Measurements from ENCODE around the gene WFDC8.

Gene WFDC8

GRCh38 chr20:45547206-45547770 lies 31.8 kb downstream of the WFDC8 start, which contains the start of gene EPPIN:
Gene EPPIN (minus strand): TSS chr20:45547401. CDS start chr20:45547357, 44 bp downstream.
- no peak for DNase-seq

GRCh38 chr20:45545754-45546453 lies 33.2 kb downstream of the WFDC8 start:
- no peak for DNase-seq

GRCh38 chr20:45545351-45545750 lies 33.7 kb downstream of the WFDC8 start:
- no peak for DNase-seq

- no peak for DNase-seq
These were observed 39.7 kb downstream of the WFDC8 start, which contains the start of gene WFDC6 for GRCh38 chr20:45539382-45539781. Gene WFDC6 (minus strand): TSS chr20:45539482. CDS start chr20:45539407, 75 bp downstream.

- DNase-seq = no peak
These were observed 40.8 kb downstream of the WFDC8 start for GRCh38 chr20:45538209-45538799.

- no peak for DNase-seq
These were observed 51.8 kb downstream of the WFDC8 start for GRCh38 chr20:45527294-45527693.

- no peak for DNase-seq
These were observed 55.3 kb downstream of the WFDC8 start for GRCh38 chr20:45523821-45524220.

GRCh38 chr20:45518282-45518681 lies 60.8 kb downstream of the WFDC8 start:
- DNase-seq = no peak

GRCh38 chr20:45515147-45515913 lies 63.8 kb downstream of the WFDC8 start, which contains the start of gene SPINT3:
Gene SPINT3 (minus strand): TSS chr20:45515622. CDS start chr20:45515608, 14 bp downstream.
- no peak for DNase-seq

GRCh38 chr20:45510242-45510862 lies 68.7 kb downstream of the WFDC8 start:
- DNase-seq = no peak

GRCh38 chr20:45509091-45509490 lies 70.0 kb downstream of the WFDC8 start:
- DNase-seq = no peak

GRCh38 chr20:45508068-45508886 lies 70.8 kb downstream of the WFDC8 start:
- no peak for DNase-seq

GRCh38 chr20:45507011-45507820 lies 71.9 kb downstream of the WFDC8 start:
- no peak for DNase-seq

- no peak for DNase-seq
These were observed 72.7 kb downstream of the WFDC8 start for GRCh38 chr20:45506398-45506797.

GRCh38 chr20:45503403-45503802 lies 75.7 kb downstream of the WFDC8 start:
- no peak for DNase-seq

GRCh38 chr20:45502561-45502960 lies 76.5 kb downstream of the WFDC8 start:
- DNase-seq = no peak
